Nephron (organoid): ENCODE measurements around the gene GRIN2C.

ENCODE experiments used
- H3K27ac Mint-ChIP-seq, 3 experiments: 2 replicates each; pipeline ENCODE4 v1.8.0; 2020; ENCODE audit warnings: mixed read lengths in 3 of 3, mild to moderate bottlenecking in 2 of 3, moderate library complexity in 1 of 3
- H3K27me3 Mint-ChIP-seq: 2 replicates; pipeline ENCODE4 v1.8.0; 2021; ENCODE audit warnings: low read depth, mild to moderate bottlenecking, moderate library complexity, mixed read lengths
- H3K36me3 Mint-ChIP-seq: 2 replicates; pipeline ENCODE4 v1.8.0; 2020; ENCODE audit warnings: low read depth, mixed read lengths
- H3K4me1 Mint-ChIP-seq: 2 replicates; pipeline ENCODE4 v1.8.0; 2020; ENCODE audit warnings: mixed read lengths
- H3K4me3 Mint-ChIP-seq, 3 experiments: 2 replicates each; pipeline ENCODE4 v1.8.0; 2020; ENCODE audit warnings: mild to moderate bottlenecking in 3 of 3, mixed read lengths in 3 of 3, moderate library complexity in 2 of 3
- H3K9me3 Mint-ChIP-seq: 2 replicates; pipeline ENCODE4 v1.8.0; 2020; ENCODE audit warnings: mixed read lengths
- TF ChIP-seq, protein P1 (sequence below), 3 experiments: fragments of 200-600 bp; sonication (generic); IDR thresholded peaks; one replicate each; pipeline ENCODE4 v1.5.0; 2021; ENCODE audit warnings: antibody characterized with exemption in 3 of 3; ENCODE audit not compliant: unreplicated experiment in 3 of 3

GRIN2C gene

DNA sequence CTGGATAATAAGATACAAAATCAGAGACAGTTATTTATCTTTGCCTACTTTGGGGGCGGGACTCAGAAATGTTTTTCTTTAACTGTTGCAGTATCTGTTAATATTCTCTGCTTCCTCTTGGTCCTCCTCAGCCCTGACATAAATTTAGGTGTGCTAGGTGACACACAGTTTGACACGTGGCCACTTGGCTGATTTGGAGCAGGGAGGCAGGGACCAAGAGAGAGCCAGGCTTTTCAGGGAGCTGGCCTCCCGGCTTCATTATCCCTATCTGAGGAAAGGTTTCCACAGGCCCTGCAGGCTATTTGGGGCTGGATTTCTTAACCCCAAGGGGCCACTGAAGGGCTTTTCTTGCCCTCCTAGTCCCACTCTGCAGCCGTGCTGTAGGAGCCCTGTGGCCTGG, 63.5 kb downstream of the GRIN2C start:
- Mint-ChIP-seq H3K9me3 (no peaks in the 10 kb centered on the region), H3K27me3 (peaks cover 6% of the 10 kb centered on the region), H3K27ac (no peak overlapping the region), H3K4me3 (no peak overlapping the region), H3K36me3 (peaks cover 51% of the 10 kb centered on the region), H3K4me1 (no peaks in the 10 kb centered on the region)
- TF ChIP-seq, protein P1, sequence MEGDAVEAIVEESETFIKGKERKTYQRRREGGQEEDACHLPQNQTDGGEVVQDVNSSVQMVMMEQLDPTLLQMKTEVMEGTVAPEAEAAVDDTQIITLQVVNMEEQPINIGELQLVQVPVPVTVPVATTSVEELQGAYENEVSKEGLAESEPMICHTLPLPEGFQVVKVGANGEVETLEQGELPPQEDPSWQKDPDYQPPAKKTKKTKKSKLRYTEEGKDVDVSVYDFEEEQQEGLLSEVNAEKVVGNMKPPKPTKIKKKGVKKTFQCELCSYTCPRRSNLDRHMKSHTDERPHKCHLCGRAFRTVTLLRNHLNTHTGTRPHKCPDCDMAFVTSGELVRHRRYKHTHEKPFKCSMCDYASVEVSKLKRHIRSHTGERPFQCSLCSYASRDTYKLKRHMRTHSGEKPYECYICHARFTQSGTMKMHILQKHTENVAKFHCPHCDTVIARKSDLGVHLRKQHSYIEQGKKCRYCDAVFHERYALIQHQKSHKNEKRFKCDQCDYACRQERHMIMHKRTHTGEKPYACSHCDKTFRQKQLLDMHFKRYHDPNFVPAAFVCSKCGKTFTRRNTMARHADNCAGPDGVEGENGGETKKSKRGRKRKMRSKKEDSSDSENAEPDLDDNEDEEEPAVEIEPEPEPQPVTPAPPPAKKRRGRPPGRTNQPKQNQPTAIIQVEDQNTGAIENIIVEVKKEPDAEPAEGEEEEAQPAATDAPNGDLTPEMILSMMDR (IDR thresholded peaks at IDR 0.05; ENCODE audit: unreplicated experiment in 3 of 3) = no peak

DNA sequence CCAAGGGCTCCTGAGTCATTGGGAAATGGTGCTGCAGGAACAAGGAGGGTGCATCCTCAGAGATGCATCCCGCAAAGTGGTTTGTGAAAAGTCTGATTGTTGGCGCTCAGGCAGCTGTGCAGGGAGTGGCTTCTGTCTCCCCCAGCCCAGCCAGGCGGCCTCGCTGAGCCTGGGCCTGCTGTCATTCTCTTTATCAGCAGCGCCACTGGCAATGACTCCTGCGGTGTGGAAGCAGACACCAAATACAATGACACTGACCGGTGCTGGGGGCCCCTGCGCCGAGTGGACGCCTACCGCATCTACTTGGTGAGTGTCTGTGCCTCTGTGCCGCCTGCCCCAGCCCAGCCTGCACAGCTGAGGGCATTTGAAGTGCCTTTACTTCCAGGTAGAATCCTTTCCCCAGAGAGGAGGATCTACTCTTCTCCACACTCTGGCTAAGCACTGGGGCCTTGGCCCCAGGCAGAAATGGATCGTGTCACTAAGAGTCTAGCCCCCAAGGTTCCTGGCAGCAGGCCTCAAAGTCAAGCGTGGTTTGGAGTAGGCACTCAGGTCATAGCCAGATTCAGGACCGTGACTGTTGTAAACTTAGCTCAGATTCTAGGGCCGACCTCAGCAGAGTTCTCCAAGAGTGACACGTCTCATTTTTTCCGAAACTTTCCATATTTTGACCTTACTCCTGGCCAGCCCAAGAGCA, 64.2 kb downstream of the GRIN2C start:
- H3K4me1 Mint-ChIP-seq = no peaks in the 10 kb centered on the region
- no peak overlapping the region for H3K27ac Mint-ChIP-seq
- peaks cover 3% of the 10 kb centered on the region for H3K27me3 Mint-ChIP-seq
- H3K4me3 Mint-ChIP-seq = no peak overlapping the region
- no peaks in the 10 kb centered on the region for H3K9me3 Mint-ChIP-seq
- TF ChIP-seq, protein P1 (IDR thresholded peaks at IDR 0.05; ENCODE audit: unreplicated experiment in 3 of 3) = no peak
- peaks cover 52% of the 10 kb centered on the region for H3K36me3 Mint-ChIP-seq

DNA sequence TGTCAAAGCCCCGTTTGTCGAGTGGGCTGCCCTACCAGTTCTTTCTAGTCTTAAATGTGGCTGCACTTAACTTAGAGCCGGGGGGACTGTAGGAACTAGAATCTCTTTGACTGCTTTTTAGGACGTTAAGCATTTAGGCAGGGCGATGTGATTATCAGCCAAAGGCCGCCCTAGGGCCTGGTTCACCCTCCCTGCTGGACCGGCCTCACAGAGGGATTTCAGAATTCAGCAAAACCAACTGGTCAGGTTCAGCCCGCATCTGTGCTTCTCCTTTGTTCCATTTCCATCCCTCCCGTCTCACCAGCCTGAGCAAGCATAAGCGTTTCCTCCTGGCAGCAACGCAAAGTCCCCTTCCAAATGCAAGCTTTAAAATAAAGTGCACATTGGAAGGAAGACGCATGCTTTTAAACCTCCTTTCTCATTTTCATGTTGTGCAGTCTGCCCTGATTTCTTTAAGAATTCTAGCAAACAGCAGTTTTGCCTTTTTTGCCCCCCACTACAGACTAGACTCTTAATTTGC, 67.0 kb downstream of the GRIN2C start:
- Mint-ChIP-seq H3K27ac (no peak overlapping the region), H3K36me3 (peaks cover 43% of the 10 kb centered on the region), H3K9me3 (no peaks in the 10 kb centered on the region), H3K4me1 (no peaks in the 10 kb centered on the region), H3K4me3 (no peak overlapping the region), H3K27me3 (no peaks in the 10 kb centered on the region)
- TF ChIP-seq, protein P1 (IDR thresholded peaks at IDR 0.05; ENCODE audit: unreplicated experiment in 3 of 3) = no peak
